Loucy (cell line): ENCODE results near the gene ASTN2.
"Not testable (repeated sequence)": the region's sequence is repeated elsewhere in the genome, so short reads cannot be mapped to it uniquely, and the experiment has no call there.

Experiments used
- H2AFZ ChIP-seq: fragments of 200-600 bp; sonication (generic); 2 replicates; pipeline ENCODE4 v1.6.0; 2016; ENCODE audit warnings: antibody characterized with exemption, mild to moderate bottlenecking, low read length, moderate library complexity
- H3F3A ChIP-seq: fragments of 200-600 bp; 2 replicates; pipeline ENCODE4 v1.6.0; 2016; ENCODE audit warnings: antibody characterized with exemption, low read depth, mild to moderate bottlenecking
- H3K27me3 ChIP-seq: fragments of 200-600 bp; sonication (generic); 2 replicates; pipeline ENCODE4 v1.6.1; 2014; ENCODE audit warnings: low read length, mild to moderate bottlenecking; ENCODE audit not compliant: insufficient read depth, poor library complexity, severe bottlenecking
- H3K36me3 ChIP-seq: fragments of 200-600 bp; sonication (generic); 2 replicates; pipeline ENCODE4 v1.6.1; 2016; ENCODE audit warnings: low read length; ENCODE audit not compliant: insufficient read depth
- H3K4me1 ChIP-seq: fragments of 200-600 bp; sonication (generic); 2 replicates; pipeline ENCODE4 v1.5.1; 2014; ENCODE audit warnings: low read length, mild to moderate bottlenecking; ENCODE audit not compliant: insufficient read depth, poor library complexity, severe bottlenecking
- H3K4me2 ChIP-seq: fragments of 200-600 bp; sonication (generic); 2 replicates; pipeline ENCODE4 v1.6.0; 2014; ENCODE audit warnings: antibody characterized with exemption, low read length, low read depth, mild to moderate bottlenecking; ENCODE audit not compliant: poor library complexity, severe bottlenecking
- H3K4me3 ChIP-seq: fragments of 200-600 bp; sonication (generic); 2 replicates; pipeline ENCODE4 v1.5.1; 2014; ENCODE audit warnings: low read length, mild to moderate bottlenecking, mixed read lengths; ENCODE audit not compliant: poor library complexity, severe bottlenecking
- H3K79me2 ChIP-seq: fragments of 200-600 bp; sonication (generic); 2 replicates; pipeline ENCODE4 v1.6.1; 2014; ENCODE audit warnings: low read length; ENCODE audit not compliant: insufficient read depth
- H3K9ac ChIP-seq: fragments of 200-600 bp; sonication (generic); 2 replicates; pipeline ENCODE4 v1.6.0; 2014; ENCODE audit warnings: mild to moderate bottlenecking, low read depth, low read length, moderate library complexity; ENCODE audit not compliant: poor library complexity, severe bottlenecking
- H3K9me2 ChIP-seq: fragments of 200-600 bp; sonication (generic); replicated peaks from 2 replicates; pipeline ENCODE4 v1.6.1; 2016; ENCODE audit warnings: low read depth, low read length, mixed read lengths
- H3K9me3 ChIP-seq: fragments of 200-600 bp; sonication (generic); 2 replicates; pipeline ENCODE4 v1.6.1; 2014; ENCODE audit warnings: mild to moderate bottlenecking, antibody characterized with exemption, low read length, low read depth; ENCODE audit not compliant: insufficient read depth
- H4K20me1 ChIP-seq: fragments of 200-600 bp; sonication (generic); 2 replicates; pipeline ENCODE4 v1.6.0; 2014; ENCODE audit warnings: antibody characterized with exemption, low read length, mild to moderate bottlenecking; ENCODE audit not compliant: insufficient read depth, poor library complexity, severe bottlenecking
- EZH2phosphoT487 ChIP-seq: fragments of 200-600 bp; IDR thresholded peaks from 2 replicates; pipeline ENCODE4 v1.6.1; 2018; ENCODE audit warnings: antibody characterized with exemption, mild to moderate bottlenecking, moderate library complexity, borderline replicate concordance
- TF ChIP-seq, protein P1 (sequence below): fragments of 200-600 bp; sonication (generic); conservative IDR thresholded peaks from 2 replicates; pipeline ENCODE4 v1.5.1; 2014; ENCODE audit warnings: mild to moderate bottlenecking, antibody characterized with exemption, low read length

ASTN2 gene

DNA sequence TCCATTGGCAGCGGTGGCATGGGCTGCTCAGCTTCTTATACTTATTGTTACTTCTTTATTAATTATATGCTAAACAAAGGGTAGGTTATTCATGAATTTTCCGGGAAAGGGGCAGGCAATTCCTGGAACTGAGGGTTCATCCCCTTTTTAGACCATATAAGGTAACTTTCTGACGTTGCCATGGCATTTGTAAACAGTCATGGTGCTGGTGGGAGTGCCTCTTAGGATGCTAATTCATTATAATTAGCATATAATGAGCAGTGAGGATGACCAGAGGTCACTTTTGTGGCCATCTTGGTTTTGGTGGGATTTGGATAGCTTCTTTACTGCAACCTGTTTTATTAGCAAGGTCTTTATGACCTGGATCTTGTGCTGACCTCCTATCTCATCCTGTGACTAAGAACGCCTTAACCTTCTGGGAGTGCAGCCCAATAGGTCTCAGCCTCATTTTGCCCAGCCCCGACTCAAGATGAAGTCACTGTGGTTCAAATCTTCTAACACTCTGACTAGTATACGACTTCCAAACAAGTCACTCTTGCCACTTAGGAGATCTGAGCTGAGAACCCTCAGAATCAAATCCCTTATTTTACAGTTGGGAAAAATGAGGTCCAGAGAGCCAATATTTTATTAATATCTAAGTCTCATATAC is 490.3 kb downstream of the ASTN2 start:
- TF ChIP-seq, protein P1, sequence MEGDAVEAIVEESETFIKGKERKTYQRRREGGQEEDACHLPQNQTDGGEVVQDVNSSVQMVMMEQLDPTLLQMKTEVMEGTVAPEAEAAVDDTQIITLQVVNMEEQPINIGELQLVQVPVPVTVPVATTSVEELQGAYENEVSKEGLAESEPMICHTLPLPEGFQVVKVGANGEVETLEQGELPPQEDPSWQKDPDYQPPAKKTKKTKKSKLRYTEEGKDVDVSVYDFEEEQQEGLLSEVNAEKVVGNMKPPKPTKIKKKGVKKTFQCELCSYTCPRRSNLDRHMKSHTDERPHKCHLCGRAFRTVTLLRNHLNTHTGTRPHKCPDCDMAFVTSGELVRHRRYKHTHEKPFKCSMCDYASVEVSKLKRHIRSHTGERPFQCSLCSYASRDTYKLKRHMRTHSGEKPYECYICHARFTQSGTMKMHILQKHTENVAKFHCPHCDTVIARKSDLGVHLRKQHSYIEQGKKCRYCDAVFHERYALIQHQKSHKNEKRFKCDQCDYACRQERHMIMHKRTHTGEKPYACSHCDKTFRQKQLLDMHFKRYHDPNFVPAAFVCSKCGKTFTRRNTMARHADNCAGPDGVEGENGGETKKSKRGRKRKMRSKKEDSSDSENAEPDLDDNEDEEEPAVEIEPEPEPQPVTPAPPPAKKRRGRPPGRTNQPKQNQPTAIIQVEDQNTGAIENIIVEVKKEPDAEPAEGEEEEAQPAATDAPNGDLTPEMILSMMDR: no peak
- no peak for TF ChIP-seq EZH2phosphoT487
- H3K4me2 ChIP-seq: no peak overlapping the region
- H3K9me3 ChIP-seq: no peaks in the 10 kb centered on the region
- H3K79me2 ChIP-seq: no peaks in the 10 kb centered on the region
- no peaks in the 10 kb centered on the region for H3K27me3 ChIP-seq
- no peak overlapping the region for H3K9ac ChIP-seq
- H4K20me1 ChIP-seq: no peaks in the 10 kb centered on the region
- H2AFZ ChIP-seq: no peak overlapping the region
- no peak overlapping the region for H3K4me3 ChIP-seq
- no peaks in the 10 kb centered on the region for H3K4me1 ChIP-seq
- no peaks in the 10 kb centered on the region for H3K9me2 ChIP-seq
- H3K36me3 ChIP-seq: no peaks in the 10 kb centered on the region
- no peaks in the 10 kb centered on the region for H3F3A ChIP-seq

DNA sequence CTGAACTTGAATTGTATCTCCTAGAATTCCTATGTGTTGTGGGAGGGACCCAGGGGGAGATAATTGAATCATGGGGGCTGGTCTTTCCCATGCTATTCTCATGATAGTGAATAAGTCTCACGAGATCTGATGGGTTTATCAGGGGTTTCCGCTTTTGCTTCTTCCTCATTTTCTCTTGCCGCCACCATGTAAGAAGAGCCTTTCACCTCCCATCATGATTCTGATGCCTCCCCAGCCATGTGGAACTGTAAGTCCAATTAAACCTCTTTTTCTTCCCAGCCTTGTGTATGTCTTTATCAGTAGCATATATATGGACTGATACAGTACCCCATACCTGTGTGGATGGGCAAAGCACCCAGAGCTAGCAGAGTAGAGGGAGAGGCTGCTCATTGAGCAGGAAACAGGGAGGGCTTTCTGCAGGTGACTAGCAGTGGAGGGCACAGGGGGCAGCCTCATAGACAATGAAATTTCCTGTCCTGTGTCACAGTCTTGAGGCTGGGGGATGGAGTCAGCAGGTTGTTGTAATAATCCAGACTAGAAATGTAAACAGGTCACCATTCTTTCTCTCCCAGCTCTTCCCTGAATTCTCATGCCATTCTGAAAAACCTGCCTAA is 496.9 kb downstream of the ASTN2 start:
- not testable (repeated sequence) for H4K20me1 ChIP-seq, H3K27me3 ChIP-seq, H3K4me3 ChIP-seq, H3K9ac ChIP-seq, H3K4me2 ChIP-seq, H3K36me3 ChIP-seq, H3K9me2 ChIP-seq, H2AFZ ChIP-seq, H3K79me2 ChIP-seq, H3F3A ChIP-seq, H3K4me1 ChIP-seq, H3K9me3 ChIP-seq

DNA sequence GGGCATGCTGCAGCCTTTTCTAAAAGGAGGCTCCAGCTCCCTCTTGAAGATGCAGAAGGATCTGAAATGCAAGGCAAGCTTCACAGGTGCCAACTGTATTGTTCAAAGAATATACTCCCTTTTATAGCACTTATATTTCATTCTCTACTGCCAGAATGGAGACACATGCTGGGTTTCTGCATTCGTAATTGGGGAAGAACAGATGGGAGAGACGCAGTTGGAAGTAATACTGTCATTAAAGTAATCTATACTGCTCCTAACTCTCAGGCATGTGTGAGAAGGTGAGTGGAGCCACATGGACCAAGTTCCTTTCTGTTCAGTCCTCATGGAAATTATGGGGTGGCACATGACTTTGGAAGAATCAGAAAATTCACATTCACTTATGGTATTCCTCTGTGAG is 501.3 kb downstream of the ASTN2 start:
- Histone ChIP-seq H3K27me3 (no peaks in the 10 kb centered on the region), H3K79me2 (no peaks in the 10 kb centered on the region), H3K36me3 (no peaks in the 10 kb centered on the region), H3K9me2 (no peaks in the 10 kb centered on the region), H4K20me1 (no peaks in the 10 kb centered on the region), H3F3A (no peaks in the 10 kb centered on the region), H2AFZ (no peak overlapping the region), H3K9ac (no peak overlapping the region), H3K9me3 (no peaks in the 10 kb centered on the region), H3K4me1 (no peaks in the 10 kb centered on the region), H3K4me2 (no peak overlapping the region), H3K4me3 (no peak overlapping the region)
- TF ChIP-seq, protein P1: no peak
- TF ChIP-seq EZH2phosphoT487: no peak

DNA sequence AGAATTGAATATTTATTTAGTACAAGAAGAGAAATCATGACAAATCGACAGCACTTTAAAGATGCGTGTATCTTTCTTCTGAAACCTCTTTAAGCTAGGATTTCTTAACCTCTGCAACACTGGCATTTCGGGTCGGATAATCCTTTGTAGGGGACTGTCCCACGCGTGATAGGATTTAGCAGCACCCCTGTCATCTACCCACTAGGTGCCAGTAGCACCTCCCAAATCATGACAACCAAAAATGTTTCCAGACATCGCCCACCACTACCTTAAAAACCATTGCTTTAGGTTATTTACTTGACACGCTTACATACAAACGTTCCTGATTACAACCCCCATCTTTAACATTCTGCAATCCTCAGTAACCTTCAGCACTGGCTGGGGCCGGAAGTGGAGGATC is 504.7 kb downstream of the ASTN2 start:
- H3K4me1 ChIP-seq: no peaks in the 10 kb centered on the region
- H3K27me3 ChIP-seq: no peaks in the 10 kb centered on the region
- H3K4me3 ChIP-seq: no peak overlapping the region
- H3K4me2 ChIP-seq: no peak overlapping the region
- no peaks in the 10 kb centered on the region for H3K79me2 ChIP-seq
- H3K36me3 ChIP-seq: no peaks in the 10 kb centered on the region
- no peak overlapping the region for H2AFZ ChIP-seq
- no peaks in the 10 kb centered on the region; the same call in 1 of the 2 replicates for H3K9me3 ChIP-seq
- TF ChIP-seq, protein P1: no peak
- no peak for TF ChIP-seq EZH2phosphoT487
- no peaks in the 10 kb centered on the region for H4K20me1 ChIP-seq
- H3F3A ChIP-seq: no peaks in the 10 kb centered on the region
- H3K9ac ChIP-seq: no peak overlapping the region
- H3K9me2 ChIP-seq: no peaks in the 10 kb centered on the region
